ENCODE results near the gene MYL12A.

- TF ChIP-seq REST (IDR thresholded peaks at IDR 0.05; ENCODE audit: low read depth), result no peak
- TF ChIP-seq CEBPB (IDR thresholded peaks at IDR 0.05; ENCODE audit: low read depth), result no peak
- no peak for TF ChIP-seq EGR1 (IDR thresholded peaks at IDR 0.05; ENCODE audit: low read depth)
Measured at GRCh38 chr18:3207565-3207964, 40.0 kb upstream of the MYL12A start.

Data from HCT116 (cell line).